NB4 (cell line): ENCODE results near the gene KIRREL1.

Experiments used
- MYC ChIP-seq: IDR thresholded peaks from 2 replicates; pipeline ENCODE4 v1.6.1; 2011; ENCODE audit warnings: low read depth, low read length
- POLR2A ChIP-seq: IDR thresholded peaks from 2 replicates; pipeline ENCODE4 v1.6.1; 2011; ENCODE audit warnings: mild to moderate bottlenecking; ENCODE audit not compliant: insufficient read length; ENCODE audit errors: extremely low read depth
- TF ChIP-seq, protein P1 (sequence below): IDR thresholded peaks from one replicate; pipeline ENCODE4 v1.5.1; 2012; ENCODE audit warnings: low read depth, low read length
- TF ChIP-seq, protein P2 (sequence below): IDR thresholded peaks from 2 replicates; pipeline ENCODE4 v1.6.1; 2011; ENCODE audit warnings: low read depth, low read length

GRCh38 chr1:157956732-157957131 lies 36.7 kb upstream of the KIRREL1 start:
- TF ChIP-seq, protein P1, sequence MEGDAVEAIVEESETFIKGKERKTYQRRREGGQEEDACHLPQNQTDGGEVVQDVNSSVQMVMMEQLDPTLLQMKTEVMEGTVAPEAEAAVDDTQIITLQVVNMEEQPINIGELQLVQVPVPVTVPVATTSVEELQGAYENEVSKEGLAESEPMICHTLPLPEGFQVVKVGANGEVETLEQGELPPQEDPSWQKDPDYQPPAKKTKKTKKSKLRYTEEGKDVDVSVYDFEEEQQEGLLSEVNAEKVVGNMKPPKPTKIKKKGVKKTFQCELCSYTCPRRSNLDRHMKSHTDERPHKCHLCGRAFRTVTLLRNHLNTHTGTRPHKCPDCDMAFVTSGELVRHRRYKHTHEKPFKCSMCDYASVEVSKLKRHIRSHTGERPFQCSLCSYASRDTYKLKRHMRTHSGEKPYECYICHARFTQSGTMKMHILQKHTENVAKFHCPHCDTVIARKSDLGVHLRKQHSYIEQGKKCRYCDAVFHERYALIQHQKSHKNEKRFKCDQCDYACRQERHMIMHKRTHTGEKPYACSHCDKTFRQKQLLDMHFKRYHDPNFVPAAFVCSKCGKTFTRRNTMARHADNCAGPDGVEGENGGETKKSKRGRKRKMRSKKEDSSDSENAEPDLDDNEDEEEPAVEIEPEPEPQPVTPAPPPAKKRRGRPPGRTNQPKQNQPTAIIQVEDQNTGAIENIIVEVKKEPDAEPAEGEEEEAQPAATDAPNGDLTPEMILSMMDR = no peak
- no peak for TF ChIP-seq POLR2A
- TF ChIP-seq, protein P2, sequence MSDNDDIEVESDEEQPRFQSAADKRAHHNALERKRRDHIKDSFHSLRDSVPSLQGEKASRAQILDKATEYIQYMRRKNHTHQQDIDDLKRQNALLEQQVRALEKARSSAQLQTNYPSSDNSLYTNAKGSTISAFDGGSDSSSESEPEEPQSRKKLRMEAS = no peak
- TF ChIP-seq MYC = no peak
